ENCODE data around the gene ADAMTS15. TPM values are rescaled to one million over a fixed set of nuclear protein-coding genes. Genes with fewer than 3 reads are reported as not detected.

The ADAMTS15 gene
- total and polyA plus RNA-seq, 2 experiments from 2014 or later = 2.2 to 12.9 TPM

- Histone ChIP-seq H3K27ac (no peak overlapping the region), H3K4me1 (ENCODE audit: low read depth) (no peaks in the 10 kb centered on the region), H3K9me3 (ENCODE audit: low read depth) (no peaks in the 10 kb centered on the region), H3K4me3 (no peak overlapping the region), H3K27me3 (no peaks in the 10 kb centered on the region), H3K36me3 (no peaks in the 10 kb centered on the region)
- no peak for DNase-seq (ENCODE audit: low read depth in 1 of 2, low spot score in 1 of 2)
- TF ChIP-seq CTCF (IDR thresholded peaks at IDR 0.05; ENCODE audit: low read depth, low read length) = no peak
Measured at GRCh38 chr11:130508913-130509312, 60.5 kb downstream of the ADAMTS15 start.

- DNase-seq (ENCODE audit: low read depth in 1 of 2, low spot score in 1 of 2) = no peak
Measured at GRCh38 chr11:130509942-130510341, 61.5 kb downstream of the ADAMTS15 start.

GRCh38 chr11:130510407-130511006 is 62.1 kb downstream of the ADAMTS15 start:
- DNase-seq (ENCODE audit: low read depth in 1 of 2, low spot score in 1 of 2) = peak in 1 of 2 donors; percentile 68
- Histone ChIP-seq H3K4me3 (no peak overlapping the region), H3K27me3 (no peaks in the 10 kb centered on the region), H3K36me3 (no peaks in the 10 kb centered on the region), H3K4me1 (ENCODE audit: low read depth) (no peaks in the 10 kb centered on the region), H3K27ac (no peak overlapping the region), H3K9me3 (ENCODE audit: low read depth) (no peaks in the 10 kb centered on the region)
- no peak for TF ChIP-seq CTCF (IDR thresholded peaks at IDR 0.05; ENCODE audit: low read depth, low read length)

More at GRCh38 chr11:130509942-130510341, 61.5 kb downstream of the ADAMTS15 start:
- Histone ChIP-seq H3K9me3 (ENCODE audit: low read depth) (no peaks in the 10 kb centered on the region), H3K36me3 (no peaks in the 10 kb centered on the region), H3K27me3 (no peaks in the 10 kb centered on the region), H3K27ac (no peak overlapping the region), H3K4me1 (ENCODE audit: low read depth) (no peaks in the 10 kb centered on the region), H3K4me3 (no peak overlapping the region)
- no peak for TF ChIP-seq CTCF (IDR thresholded peaks at IDR 0.05; ENCODE audit: low read depth, low read length)

- Histone ChIP-seq H3K36me3 (no peaks in the 10 kb centered on the region), H3K4me1 (ENCODE audit: low read depth) (no peaks in the 10 kb centered on the region), H3K27ac (no peak overlapping the region), H3K4me3 (no peak overlapping the region), H3K27me3 (no peaks in the 10 kb centered on the region), H3K9me3 (ENCODE audit: low read depth) (no peaks in the 10 kb centered on the region)
- DNase-seq (ENCODE audit: low read depth in 1 of 2, low spot score in 1 of 2) = no peak
- no peak for TF ChIP-seq CTCF (IDR thresholded peaks at IDR 0.05; ENCODE audit: low read depth, low read length)
Measured at GRCh38 chr11:130511765-130512164, 63.3 kb downstream of the ADAMTS15 start.

- H3K9me3 ChIP-seq (ENCODE audit: low read depth) = no peaks in the 10 kb centered on the region
- H3K36me3 ChIP-seq = no peaks in the 10 kb centered on the region
- H3K4me3 ChIP-seq = no peak overlapping the region
- no peaks in the 10 kb centered on the region for H3K4me1 ChIP-seq (ENCODE audit: low read depth)
- H3K27me3 ChIP-seq = no peaks in the 10 kb centered on the region
- no peak for TF ChIP-seq CTCF (IDR thresholded peaks at IDR 0.05; ENCODE audit: low read depth, low read length)
- no peak for DNase-seq (ENCODE audit: low read depth in 1 of 2, low spot score in 1 of 2)
- H3K27ac ChIP-seq = no peak overlapping the region
Measured at GRCh38 chr11:130512662-130513061, 64.2 kb downstream of the ADAMTS15 start.
